SH-SY5Y (cell line): ENCODE data around the gene UBL4B.

Experiments used
- GATA2 ChIP-seq: IDR thresholded peaks from 2 replicates; pipeline ENCODE4 v1.6.1; 2011; ENCODE audit warnings: mild to moderate bottlenecking, low read depth, low read length
- GATA3 ChIP-seq: IDR thresholded peaks from 2 replicates; pipeline ENCODE4 v1.6.1; 2011; ENCODE audit warnings: low read depth, mild to moderate bottlenecking, low read length, moderate library complexity

- TF ChIP-seq GATA2 (no peak), GATA3 (no peak)
These were observed 8.8 kb downstream of the UBL4B start for GRCh38 chr1:110120960-110121561.
